ENCODE measurements around the gene NPM1. TPM values are rescaled to one million over a fixed set of nuclear protein-coding genes. Genes with fewer than 3 reads are reported as not detected.
"Not testable (repeated sequence)": the region's sequence is repeated elsewhere in the genome, so short reads cannot be mapped to it uniquely, and the experiment has no call there.

NPM1 gene
- total RNA-seq, 2 donors from 2014 or later, result 1,997 to 2,127 TPM

DNA sequence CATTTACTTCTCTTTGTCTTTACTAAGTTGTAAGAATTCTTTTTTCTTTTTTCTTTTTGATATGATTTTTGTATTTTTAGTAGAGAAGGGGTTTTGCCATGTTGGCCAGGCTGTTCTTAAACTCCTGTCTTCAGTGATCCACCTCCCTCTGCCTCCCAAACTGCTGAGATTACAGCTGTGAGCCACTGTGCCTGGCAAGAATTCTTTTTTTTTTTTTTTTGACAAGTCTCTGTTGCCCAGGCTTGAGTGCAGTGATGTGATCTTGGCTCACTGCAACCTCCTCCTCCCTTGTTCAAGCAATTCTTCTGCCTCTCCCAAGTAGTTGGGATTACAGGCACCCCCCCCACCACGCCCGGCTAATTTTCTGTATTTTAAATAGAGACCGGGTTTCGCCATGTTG lies 9.9 kb downstream of the NPM1 start:
- no peak overlapping the region for H3K4me3 Mint-ChIP-seq
- no peak overlapping the region for H3K27ac Mint-ChIP-seq
- no peak overlapping the region for H3K9ac ChIP-seq (ENCODE audit: extremely low read depth, low read length, poor library complexity, severe bottlenecking)
- H3K9me3 Mint-ChIP-seq, result peaks cover 5% of the 10 kb centered on the region
- H3K27ac ChIP-seq (ENCODE audit: low read depth, low read length), result no peak overlapping the region
- peaks cover 7% of the 10 kb centered on the region for H3K4me1 ChIP-seq (ENCODE audit: control insufficient read depth, insufficient read depth, low read length)
- DNase-seq, result peak; percentile 24
- peaks cover 20% of the 10 kb centered on the region for H3K9me3 ChIP-seq (ENCODE audit: control insufficient read depth, low read length)
- peaks cover 94% of the 10 kb centered on the region for H3K36me3 Mint-ChIP-seq (ENCODE audit: low read depth)
- H3K36me3 ChIP-seq (ENCODE audit: control insufficient read depth, insufficient read depth, low read length), result peaks cover 93% of the 10 kb centered on the region
- 83 to 96% methylated on average over 2 to 4 of the region's 4 CpGs for whole genome bisulfite sequencing, 2 experiments (ENCODE audit: insufficient coverage in 1 of 2, insufficient read length in 1 of 2)
- H3K4me3 ChIP-seq (ENCODE audit: low read length), result peak overlapping the region; percentile 52
- H3K27me3 Mint-ChIP-seq (ENCODE audit: insufficient read depth), result no peaks in the 10 kb centered on the region
- no peaks in the 10 kb centered on the region for H3K27me3 ChIP-seq (ENCODE audit: control insufficient read depth, insufficient read depth, low read length, poor library complexity, severe bottlenecking)
- TF ChIP-seq, protein P1, sequence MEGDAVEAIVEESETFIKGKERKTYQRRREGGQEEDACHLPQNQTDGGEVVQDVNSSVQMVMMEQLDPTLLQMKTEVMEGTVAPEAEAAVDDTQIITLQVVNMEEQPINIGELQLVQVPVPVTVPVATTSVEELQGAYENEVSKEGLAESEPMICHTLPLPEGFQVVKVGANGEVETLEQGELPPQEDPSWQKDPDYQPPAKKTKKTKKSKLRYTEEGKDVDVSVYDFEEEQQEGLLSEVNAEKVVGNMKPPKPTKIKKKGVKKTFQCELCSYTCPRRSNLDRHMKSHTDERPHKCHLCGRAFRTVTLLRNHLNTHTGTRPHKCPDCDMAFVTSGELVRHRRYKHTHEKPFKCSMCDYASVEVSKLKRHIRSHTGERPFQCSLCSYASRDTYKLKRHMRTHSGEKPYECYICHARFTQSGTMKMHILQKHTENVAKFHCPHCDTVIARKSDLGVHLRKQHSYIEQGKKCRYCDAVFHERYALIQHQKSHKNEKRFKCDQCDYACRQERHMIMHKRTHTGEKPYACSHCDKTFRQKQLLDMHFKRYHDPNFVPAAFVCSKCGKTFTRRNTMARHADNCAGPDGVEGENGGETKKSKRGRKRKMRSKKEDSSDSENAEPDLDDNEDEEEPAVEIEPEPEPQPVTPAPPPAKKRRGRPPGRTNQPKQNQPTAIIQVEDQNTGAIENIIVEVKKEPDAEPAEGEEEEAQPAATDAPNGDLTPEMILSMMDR (conservative IDR thresholded peaks at IDR 0.05), result no peak
- peaks cover 31% of the 10 kb centered on the region for H3K4me1 Mint-ChIP-seq

DNA sequence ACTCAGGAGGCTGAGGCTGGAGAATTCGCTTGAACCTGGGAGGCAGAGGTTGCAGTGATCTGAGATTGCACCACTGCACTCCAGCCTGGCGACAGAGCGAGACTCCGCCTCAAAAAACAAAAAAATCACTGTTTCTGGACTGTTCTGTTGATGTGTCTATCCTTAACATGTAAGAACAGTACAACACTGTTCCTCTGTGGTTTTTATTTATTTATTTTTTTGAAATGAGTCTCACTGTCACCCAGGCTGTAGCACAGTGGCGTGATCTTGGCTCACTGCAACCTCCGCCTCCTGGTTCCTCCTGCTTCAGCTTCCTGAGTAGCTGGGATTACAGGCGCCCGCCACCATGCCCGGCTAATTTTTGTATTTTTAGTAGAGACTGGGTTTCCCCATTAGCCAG lies 11.0 kb downstream of the NPM1 start:
- H3K4me3 ChIP-seq (ENCODE audit: low read length), result not testable (repeated sequence)
- 95 to 96% methylated on average over 8 to 9 of the region's 9 CpGs for WGBS, 2 experiments (ENCODE audit: insufficient coverage in 1 of 2, insufficient read length in 1 of 2)

DNA sequence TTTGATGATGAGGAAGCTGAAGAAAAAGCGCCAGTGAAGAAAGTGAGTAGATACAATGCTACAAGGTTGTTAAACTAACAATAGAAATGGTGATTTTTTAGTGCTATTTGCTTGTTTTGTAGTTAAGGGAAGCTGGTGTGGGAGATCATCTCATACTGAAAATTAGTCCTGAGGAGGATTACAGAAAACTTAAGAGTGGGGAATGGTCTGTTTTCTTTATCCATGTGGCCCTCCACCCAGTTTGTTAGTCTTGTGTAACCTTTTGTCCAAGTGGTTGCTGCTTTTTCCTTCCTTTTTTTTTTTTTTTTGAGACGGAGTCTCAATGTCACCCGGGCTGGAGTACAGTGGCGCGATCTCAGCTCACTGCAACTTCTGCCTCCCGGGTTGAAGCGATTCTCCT lies 12.5 kb downstream of the NPM1 start:
- H3K36me3 Mint-ChIP-seq (ENCODE audit: low read depth), result peaks cover 77% of the 10 kb centered on the region
- H3K4me1 Mint-ChIP-seq, result peaks cover 26% of the 10 kb centered on the region
- peaks cover 25% of the 10 kb centered on the region for H3K9me3 ChIP-seq (ENCODE audit: control insufficient read depth, low read length)
- no peaks in the 10 kb centered on the region for H3K27me3 Mint-ChIP-seq (ENCODE audit: insufficient read depth)
- no peaks in the 10 kb centered on the region for H3K27me3 ChIP-seq (ENCODE audit: control insufficient read depth, insufficient read depth, low read length, poor library complexity, severe bottlenecking)
- H3K27ac Mint-ChIP-seq, result no peak overlapping the region
- H3K36me3 ChIP-seq (ENCODE audit: control insufficient read depth, insufficient read depth, low read length), result peaks cover 73% of the 10 kb centered on the region
- WGBS, 2 experiments (ENCODE audit: insufficient coverage in 1 of 2, insufficient read length in 1 of 2), result 97% methylated on average over 6 to 7 of the region's 7 CpGs
- H3K9me3 Mint-ChIP-seq, result peaks cover 11% of the 10 kb centered on the region
- H3K4me3 Mint-ChIP-seq, result no peak overlapping the region
- H3K4me3 ChIP-seq (ENCODE audit: low read length), result no peak overlapping the region
- no peak overlapping the region for H3K9ac ChIP-seq (ENCODE audit: extremely low read depth, low read length, poor library complexity, severe bottlenecking)
- no peak for DNase-seq
- H3K27ac ChIP-seq (ENCODE audit: low read depth, low read length), result no peak overlapping the region
- H3K4me1 ChIP-seq (ENCODE audit: control insufficient read depth, insufficient read depth, low read length), result peaks cover 7% of the 10 kb centered on the region
- TF ChIP-seq, protein P1 (conservative IDR thresholded peaks at IDR 0.05), result no peak

More for the DNA sequence above, 11.0 kb downstream of the NPM1 start:
- H3K9ac ChIP-seq (ENCODE audit: extremely low read depth, low read length, poor library complexity, severe bottlenecking); H3K27me3 ChIP-seq (ENCODE audit: control insufficient read depth, insufficient read depth, low read length, poor library complexity, severe bottlenecking); H3K27ac ChIP-seq (ENCODE audit: low read depth, low read length); H3K27ac Mint-ChIP-seq; H3K9me3 Mint-ChIP-seq; H3K4me1 ChIP-seq (ENCODE audit: control insufficient read depth, insufficient read depth, low read length); H3K4me3 Mint-ChIP-seq; H3K27me3 Mint-ChIP-seq (ENCODE audit: insufficient read depth): not testable (repeated sequence)
- Histone ChIP-seq H3K9me3 (ENCODE audit: control insufficient read depth, low read length) (peaks cover 20% of the 10 kb centered on the region), H3K36me3 (ENCODE audit: control insufficient read depth, insufficient read depth, low read length) (peaks cover 82% of the 10 kb centered on the region)
- peak; percentile 38 for DNase-seq
- Mint-ChIP-seq H3K36me3 (ENCODE audit: low read depth) (peaks cover 85% of the 10 kb centered on the region), H3K4me1 (peaks cover 26% of the 10 kb centered on the region)
